Neural cell (in vitro differentiated cells): ENCODE measurements around the gene LAMTOR1.

ENCODE experiments used
- EP300 ChIP-seq: fragments of 450-650 bp; conservative IDR thresholded peaks from 2 replicates; pipeline ENCODE4 v1.6.1; 2014; ENCODE audit warnings: antibody characterized with exemption, mild to moderate bottlenecking, moderate library complexity; ENCODE audit not compliant: poor library complexity, severe bottlenecking
- EZH2 ChIP-seq: fragments of 200-600, 300-800 bp; shearing (Covaris generic), sonication (generic); IDR thresholded peaks from 2 replicates; pipeline ENCODE4 v1.6.1; 2014; ENCODE audit warnings: antibody characterized with exemption, low read length, borderline replicate concordance, mild to moderate bottlenecking; ENCODE audit not compliant: insufficient read depth, poor library complexity, severe bottlenecking
- MXI1 ChIP-seq: fragments of 450-650 bp; conservative IDR thresholded peaks from 2 replicates; pipeline ENCODE4 v1.6.1; 2014; ENCODE audit warnings: antibody characterized with exemption, mild to moderate bottlenecking; ENCODE audit not compliant: poor library complexity, severe bottlenecking
- RAD21 ChIP-seq: fragments of 450-650 bp; conservative IDR thresholded peaks from 2 replicates; pipeline ENCODE4 v1.6.1; 2014; ENCODE audit warnings: antibody characterized with exemption, mild to moderate bottlenecking, moderate library complexity
- SMC3 ChIP-seq: fragments of 450-650 bp; conservative IDR thresholded peaks from 2 replicates; pipeline ENCODE4 v1.6.1; 2014; ENCODE audit warnings: antibody characterized with exemption, mild to moderate bottlenecking, moderate library complexity; ENCODE audit not compliant: poor library complexity
- TAF1 ChIP-seq: IDR thresholded peaks from 2 replicates; pipeline ENCODE4 v1.6.1; 2012; ENCODE audit warnings: low read depth
- TF ChIP-seq, protein P1 (sequence below): fragments of 450-650 bp; IDR thresholded peaks from 2 replicates; pipeline ENCODE4 v1.5.1; 2014; ENCODE audit warnings: antibody characterized with exemption, mild to moderate bottlenecking, moderate library complexity; ENCODE audit not compliant: poor library complexity, severe bottlenecking
- TF ChIP-seq, protein P2 (sequence below): IDR thresholded peaks from 2 replicates; pipeline ENCODE4 v1.6.1; 2012; ENCODE audit warnings: borderline replicate concordance

GRCh38 chr11:72132646-72133045 lies 29.5 kb upstream of the LAMTOR1 start:
- TF ChIP-seq EZH2 (no peak), RAD21 (no peak), SMC3 (no peak), TAF1 (no peak), EP300 (no peak), MXI1 (no peak)
- TF ChIP-seq, protein P1, sequence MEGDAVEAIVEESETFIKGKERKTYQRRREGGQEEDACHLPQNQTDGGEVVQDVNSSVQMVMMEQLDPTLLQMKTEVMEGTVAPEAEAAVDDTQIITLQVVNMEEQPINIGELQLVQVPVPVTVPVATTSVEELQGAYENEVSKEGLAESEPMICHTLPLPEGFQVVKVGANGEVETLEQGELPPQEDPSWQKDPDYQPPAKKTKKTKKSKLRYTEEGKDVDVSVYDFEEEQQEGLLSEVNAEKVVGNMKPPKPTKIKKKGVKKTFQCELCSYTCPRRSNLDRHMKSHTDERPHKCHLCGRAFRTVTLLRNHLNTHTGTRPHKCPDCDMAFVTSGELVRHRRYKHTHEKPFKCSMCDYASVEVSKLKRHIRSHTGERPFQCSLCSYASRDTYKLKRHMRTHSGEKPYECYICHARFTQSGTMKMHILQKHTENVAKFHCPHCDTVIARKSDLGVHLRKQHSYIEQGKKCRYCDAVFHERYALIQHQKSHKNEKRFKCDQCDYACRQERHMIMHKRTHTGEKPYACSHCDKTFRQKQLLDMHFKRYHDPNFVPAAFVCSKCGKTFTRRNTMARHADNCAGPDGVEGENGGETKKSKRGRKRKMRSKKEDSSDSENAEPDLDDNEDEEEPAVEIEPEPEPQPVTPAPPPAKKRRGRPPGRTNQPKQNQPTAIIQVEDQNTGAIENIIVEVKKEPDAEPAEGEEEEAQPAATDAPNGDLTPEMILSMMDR: no peak
- TF ChIP-seq, protein P2, sequence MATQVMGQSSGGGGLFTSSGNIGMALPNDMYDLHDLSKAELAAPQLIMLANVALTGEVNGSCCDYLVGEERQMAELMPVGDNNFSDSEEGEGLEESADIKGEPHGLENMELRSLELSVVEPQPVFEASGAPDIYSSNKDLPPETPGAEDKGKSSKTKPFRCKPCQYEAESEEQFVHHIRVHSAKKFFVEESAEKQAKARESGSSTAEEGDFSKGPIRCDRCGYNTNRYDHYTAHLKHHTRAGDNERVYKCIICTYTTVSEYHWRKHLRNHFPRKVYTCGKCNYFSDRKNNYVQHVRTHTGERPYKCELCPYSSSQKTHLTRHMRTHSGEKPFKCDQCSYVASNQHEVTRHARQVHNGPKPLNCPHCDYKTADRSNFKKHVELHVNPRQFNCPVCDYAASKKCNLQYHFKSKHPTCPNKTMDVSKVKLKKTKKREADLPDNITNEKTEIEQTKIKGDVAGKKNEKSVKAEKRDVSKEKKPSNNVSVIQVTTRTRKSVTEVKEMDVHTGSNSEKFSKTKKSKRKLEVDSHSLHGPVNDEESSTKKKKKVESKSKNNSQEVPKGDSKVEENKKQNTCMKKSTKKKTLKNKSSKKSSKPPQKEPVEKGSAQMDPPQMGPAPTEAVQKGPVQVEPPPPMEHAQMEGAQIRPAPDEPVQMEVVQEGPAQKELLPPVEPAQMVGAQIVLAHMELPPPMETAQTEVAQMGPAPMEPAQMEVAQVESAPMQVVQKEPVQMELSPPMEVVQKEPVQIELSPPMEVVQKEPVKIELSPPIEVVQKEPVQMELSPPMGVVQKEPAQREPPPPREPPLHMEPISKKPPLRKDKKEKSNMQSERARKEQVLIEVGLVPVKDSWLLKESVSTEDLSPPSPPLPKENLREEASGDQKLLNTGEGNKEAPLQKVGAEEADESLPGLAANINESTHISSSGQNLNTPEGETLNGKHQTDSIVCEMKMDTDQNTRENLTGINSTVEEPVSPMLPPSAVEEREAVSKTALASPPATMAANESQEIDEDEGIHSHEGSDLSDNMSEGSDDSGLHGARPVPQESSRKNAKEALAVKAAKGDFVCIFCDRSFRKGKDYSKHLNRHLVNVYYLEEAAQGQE: no peak
